Hematopoietic multipotent progenitor cell treated with erythropoietin and hydrocortisone succinate and interleukin-3 and kit ligand, for 4 days (in vitro differentiated cells): ENCODE data around the gene EXOC2.
A peak's percentile ranks its signal among the peaks of the same experiment; 100 is the strongest.

Source experiments
- DNase-seq: peaks from one replicate; pipeline ENCODE4 v3.0.0-alpha.2; 2015

Gene EXOC2

GRCh38 chr6:456887-457286, 236.1 kb downstream of the EXOC2 start:
- no peak for DNase-seq

GRCh38 chr6:456358-456867, 236.5 kb downstream of the EXOC2 start:
- no peak for DNase-seq

GRCh38 chr6:455835-456234, 237.1 kb downstream of the EXOC2 start:
- no peak for DNase-seq

GRCh38 chr6:455006-455585, 237.8 kb downstream of the EXOC2 start:
- no peak for DNase-seq

DNA sequence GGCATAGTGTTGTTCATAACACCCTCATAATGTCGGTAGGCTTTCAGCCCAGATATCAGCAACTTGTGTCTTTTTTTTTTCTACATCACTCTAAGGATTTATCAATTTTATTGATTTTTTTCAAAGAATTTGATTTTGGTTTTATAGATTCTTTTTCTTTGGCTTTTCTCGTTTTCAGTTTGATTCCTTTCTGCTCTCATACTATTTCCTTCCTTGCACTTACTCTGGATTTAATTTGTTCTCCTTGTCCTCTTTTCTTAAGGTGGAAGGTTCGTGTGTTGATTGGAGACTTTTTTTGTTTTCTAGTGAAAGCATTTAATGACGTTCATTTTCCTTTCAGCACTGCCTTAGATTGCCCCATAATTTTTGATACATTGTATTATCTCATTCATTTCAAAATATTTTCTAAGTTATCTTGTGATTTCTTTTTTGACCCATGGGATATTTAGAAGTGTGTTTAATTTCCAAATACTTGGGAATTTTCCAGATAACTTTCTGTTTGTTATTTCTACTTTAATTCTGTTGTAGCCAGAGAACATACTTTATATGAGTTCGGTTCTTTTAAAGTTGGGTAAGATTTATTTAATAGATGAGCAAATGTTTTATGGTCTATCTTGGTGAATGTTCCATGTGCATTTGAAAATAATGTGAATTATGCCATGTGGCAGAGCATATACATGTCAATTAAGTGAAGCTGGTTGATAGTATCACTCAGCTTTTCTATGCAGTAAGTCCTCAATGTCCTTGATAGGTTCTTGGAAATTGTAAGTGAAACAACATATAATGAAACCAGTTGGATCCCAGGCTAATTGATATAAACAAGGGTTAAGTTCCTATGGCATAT, 238.6 kb downstream of the EXOC2 start:
- no peak for DNase-seq

DNA sequence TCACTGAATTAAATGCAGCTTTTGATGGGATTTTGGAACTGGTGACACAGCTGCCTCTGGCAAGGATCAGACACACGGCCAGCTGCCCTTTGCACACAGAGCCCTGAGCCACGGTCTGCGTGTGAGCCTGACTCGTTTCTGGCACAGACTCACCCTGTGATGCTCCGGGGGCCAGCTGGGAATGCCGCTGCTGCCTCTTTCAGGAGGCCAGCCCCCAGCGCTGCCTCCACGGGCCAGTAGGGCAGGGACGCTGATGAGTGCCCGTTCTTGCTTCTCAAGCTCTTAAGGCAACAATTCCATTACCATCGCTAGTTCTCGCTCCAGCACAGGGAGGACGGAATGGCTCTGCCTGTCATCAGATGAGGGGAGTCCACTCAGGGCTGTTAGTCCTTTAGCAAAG, 239.8 kb downstream of the EXOC2 start:
- no peak for DNase-seq

DNA sequence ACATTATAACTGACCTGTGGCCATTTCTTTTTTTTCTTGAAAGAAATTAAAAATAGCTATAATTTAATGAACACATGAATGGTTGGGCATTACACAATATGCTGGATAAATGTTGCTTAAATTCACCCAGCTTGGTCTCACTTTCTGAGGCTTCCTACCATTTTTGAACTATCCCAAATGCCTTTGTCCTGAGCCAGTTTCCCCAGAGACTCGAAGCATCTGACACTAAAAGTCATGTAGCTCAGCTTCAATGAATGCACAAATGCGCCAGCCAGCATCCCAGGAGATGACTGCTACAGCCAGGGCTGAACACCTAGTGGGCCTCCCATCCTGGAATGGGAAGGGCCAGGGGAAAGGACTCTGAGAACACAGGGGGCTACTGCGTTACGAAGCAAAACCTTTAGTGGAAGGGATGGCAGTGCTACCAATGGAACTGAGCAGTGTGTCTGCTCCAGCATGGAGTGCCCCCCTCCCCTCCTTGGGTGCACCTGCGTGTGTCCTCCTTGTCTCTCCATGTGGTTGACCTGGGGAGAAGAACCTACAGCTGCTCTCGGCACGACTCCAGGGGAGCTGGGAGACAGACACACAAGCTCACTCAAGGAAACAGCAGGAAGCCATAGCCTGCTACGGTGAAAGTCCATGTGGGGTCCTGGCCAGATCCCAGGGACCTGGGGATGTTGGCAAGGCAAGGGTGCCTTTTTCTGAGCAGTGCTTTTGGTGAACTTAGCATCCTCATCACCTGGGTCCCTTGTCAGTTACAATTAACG, 240.5 kb downstream of the EXOC2 start:
- DNase-seq: no peak

GRCh38 chr6:451847-452246, 241.1 kb downstream of the EXOC2 start:
- no peak for DNase-seq

- DNase-seq: no peak
These were observed 241.6 kb downstream of the EXOC2 start for GRCh38 chr6:451336-451735.

- no peak for DNase-seq
These were observed 243.2 kb downstream of the EXOC2 start for GRCh38 chr6:449486-450419.

GRCh38 chr6:449057-449430, 243.9 kb downstream of the EXOC2 start:
- no peak for DNase-seq

DNA sequence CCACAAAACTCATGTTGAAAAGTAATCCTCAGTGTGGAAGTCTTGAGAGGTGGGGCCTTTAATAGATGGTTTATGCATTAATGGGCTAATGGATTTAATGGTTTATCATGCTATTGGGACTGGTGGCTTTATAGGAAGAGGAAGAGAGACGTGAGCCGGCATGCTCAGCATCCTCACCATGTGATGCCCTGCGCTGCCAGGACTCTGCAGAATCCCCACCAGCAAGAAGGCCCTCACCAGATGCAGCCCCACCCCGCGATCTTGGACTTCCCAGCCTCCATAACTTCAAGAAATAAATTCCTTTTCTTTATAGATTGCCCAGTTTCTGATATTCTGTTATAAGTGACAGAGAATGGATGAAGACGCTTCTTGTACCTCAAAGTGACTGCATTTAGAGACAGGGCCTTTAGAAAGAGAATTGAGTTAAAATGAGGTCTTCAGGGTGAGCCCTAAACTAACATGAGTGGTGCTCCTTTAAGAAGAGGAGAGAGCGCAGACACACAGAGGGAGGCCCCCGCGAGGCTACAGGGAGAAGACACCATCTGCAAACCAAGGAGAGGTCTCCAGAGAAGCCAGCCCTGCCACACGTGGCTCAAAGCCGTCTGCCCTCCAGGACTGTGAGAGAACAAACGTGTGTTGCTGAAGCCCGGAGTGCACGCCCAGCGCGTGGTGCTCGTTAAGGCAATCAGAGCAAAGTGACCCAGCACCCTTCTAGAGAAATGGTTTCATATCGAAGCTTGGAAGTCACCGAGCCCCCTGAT, 244.5 kb downstream of the EXOC2 start:
- no peak for DNase-seq

GRCh38 chr6:447381-448165, 245.4 kb downstream of the EXOC2 start:
- DNase-seq: no peak

- no peak for DNase-seq
These were observed 246.2 kb downstream of the EXOC2 start for GRCh38 chr6:446418-447366.

DNA sequence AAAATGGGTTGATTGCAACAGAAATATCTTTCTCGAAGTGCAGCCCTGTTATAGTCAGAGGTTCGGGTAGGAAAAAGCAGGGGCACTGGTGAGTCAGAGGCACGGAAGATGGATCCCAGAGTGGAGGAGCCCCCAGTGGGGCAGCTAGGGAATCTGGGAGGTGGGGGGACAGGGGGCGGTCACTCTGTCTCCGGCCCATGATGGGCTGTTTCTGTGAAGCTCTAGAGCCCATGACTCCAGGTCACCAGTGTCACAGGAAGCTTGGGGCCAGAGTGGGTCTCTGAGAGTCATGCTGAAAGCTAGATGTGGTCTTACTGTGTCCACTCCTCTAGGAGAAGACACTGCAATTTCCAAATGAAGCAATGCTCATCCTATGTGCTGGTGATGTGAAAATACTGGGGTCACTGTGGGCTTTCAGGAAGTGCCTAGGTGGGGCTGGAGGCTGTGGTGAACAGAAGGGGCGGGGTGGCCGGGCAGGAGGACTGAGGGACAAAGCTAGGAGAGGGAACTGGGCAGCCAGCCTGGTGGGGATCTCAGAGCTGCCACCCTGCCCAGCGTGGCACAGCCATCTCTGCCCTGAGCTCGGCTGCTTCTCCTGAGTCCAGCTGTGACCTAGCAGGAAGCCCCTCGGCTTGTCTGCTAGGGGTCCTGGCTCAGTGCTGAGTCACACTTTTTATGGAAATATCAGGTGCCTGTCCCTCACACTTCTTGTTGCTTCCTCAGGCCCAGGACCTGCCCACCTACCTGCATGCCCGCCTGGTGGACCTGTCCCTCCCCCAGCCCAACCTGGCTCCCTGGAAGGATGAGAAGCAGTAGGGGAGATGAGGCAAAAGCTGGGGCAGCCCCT, 247.1 kb downstream of the EXOC2 start:
- peak; percentile 34 for DNase-seq

GRCh38 chr6:444653-445275, 248.2 kb downstream of the EXOC2 start:
- peak; percentile 43 for DNase-seq

DNA sequence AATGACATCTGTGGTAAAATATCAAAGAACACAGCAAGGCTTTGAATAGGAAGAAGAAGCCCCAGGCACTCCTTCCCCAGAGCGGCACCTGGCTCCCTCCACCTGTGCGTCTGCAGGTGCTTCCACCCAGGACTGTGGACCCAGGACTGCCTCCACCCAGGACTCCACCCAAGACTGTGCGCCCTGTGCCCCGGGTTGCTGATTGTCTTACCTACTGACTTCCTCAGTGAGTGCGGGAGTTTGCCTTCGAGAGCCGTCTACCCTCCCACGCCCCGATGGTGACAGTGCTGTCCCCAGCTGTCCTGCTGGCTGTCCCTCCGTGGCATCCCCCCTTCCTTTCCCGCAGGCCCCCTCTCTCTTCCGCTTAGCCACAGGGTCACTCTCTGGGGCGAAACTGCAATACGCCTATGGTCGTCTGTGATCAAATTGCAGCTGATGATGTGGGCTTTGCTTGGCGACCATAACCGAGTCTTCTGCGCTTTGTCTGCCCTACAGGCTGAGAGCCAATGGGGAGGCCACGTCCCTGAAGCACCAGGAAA, 249.2 kb downstream of the EXOC2 start:
- DNase-seq: no peak
